ENCODE results near the gene CACUL1.

GRCh38 chr10:118771976-118772375, 17.2 kb upstream of the CACUL1 start:
- no peak for TF ChIP-seq ZNF3 (CRISPR knock-in tag; IDR thresholded peaks at IDR 0.05)
- no peak for TF ChIP-seq GTF2F1 (IDR thresholded peaks at IDR 0.05; ENCODE audit: low read depth, low read length)
- no peak for TF ChIP-seq RFX1 (IDR thresholded peaks at IDR 0.05)
- no peak for TF ChIP-seq CBX2 (IDR thresholded peaks at IDR 0.05; ENCODE audit: insufficient read depth, low read length, poor library complexity, severe bottlenecking)
- no peak for TF ChIP-seq AFF4 (CRISPR knock-in tag; IDR thresholded peaks at IDR 0.05)
- no peak for TF ChIP-seq TBP (optimal IDR thresholded peaks at IDR 0.05; ENCODE audit: low read depth, low read length)
- no peak for TF ChIP-seq E2F1 (CRISPR knock-in tag; IDR thresholded peaks at IDR 0.05)
- no peak for TF ChIP-seq EZH2 (IDR thresholded peaks at IDR 0.05; ENCODE audit: borderline replicate concordance, low read depth, low read length)
- no peak for TF ChIP-seq USF2 (CRISPR knock-in tag; IDR thresholded peaks at IDR 0.05)
- TF ChIP-seq YY1 (IDR thresholded peaks at IDR 0.05; ENCODE audit: borderline replicate concordance in 1 of 3, control insufficient read depth in 1 of 3, extremely low read depth in 1 of 3, insufficient read depth in 3 of 3, insufficient read length in 1 of 3, insufficient replicate concordance in 2 of 3, low read depth in 1 of 3, low read length in 2 of 3) = no peak
- no peak for TF ChIP-seq CTCF (IDR thresholded peaks at IDR 0.05 in 2 of 3, conservative IDR thresholded peaks at IDR 0.05 in 1 of 3; ENCODE audit: insufficient read depth in 2 of 3, low read depth in 1 of 3, low read length in 3 of 3)

All from K562 (cell line).